K562 (cell line): ENCODE data around the gene ARSK. TPM values are rescaled to one million over a fixed set of nuclear protein-coding genes. Genes with fewer than 3 reads are reported as not detected.

Source experiments
- BRD4 ChIP-seq: fragments of 200-600 bp; sonication (generic); IDR thresholded peaks from 2 replicates; pipeline ENCODE4 v1.6.1; 2017; ENCODE audit warnings: inconsistent platforms
- CTBP1 ChIP-seq: fragments of 450-650 bp; IDR thresholded peaks from 2 replicates; pipeline ENCODE4 v1.6.1; 2016; ENCODE audit warnings: borderline replicate concordance
- FOXJ2 ChIP-seq: fragments of 200-800 bp; sonication (Bioruptor generic); IDR thresholded peaks from 2 replicates; pipeline ENCODE4 v1.6.1; 2016; ENCODE audit warnings: missing genetic modification characterization, missing compliant biosample characterization
- GMEB1 ChIP-seq: fragments of 250-450 bp; sonication (Bioruptor Pico); IDR thresholded peaks from 2 replicates; pipeline ENCODE4 v1.4.0; 2020; ENCODE audit warnings: mild to moderate bottlenecking
- GTF2A2 ChIP-seq: IDR thresholded peaks from 2 replicates; pipeline ENCODE4 v1.6.1; 2016; ENCODE audit warnings: mild to moderate bottlenecking, missing genetic modification characterization, missing compliant biosample characterization
- KLF16 ChIP-seq: IDR thresholded peaks from 2 replicates; pipeline ENCODE4 v1.6.1; 2016; ENCODE audit warnings: antibody characterized with exemption
- MTA2 ChIP-seq: fragments of 450-650 bp; IDR thresholded peaks from 2 replicates; pipeline ENCODE4 v1.6.1; 2016; ENCODE audit warnings: low read depth
- NRF1 ChIP-seq, 2 experiments: fragments of 450-650 bp; IDR thresholded peaks in 1 of 2; conservative IDR thresholded peaks in 1 of 2; 2 replicates each; pipeline ENCODE4 v1.6.1; 2014; ENCODE audit warnings: mild to moderate bottlenecking in 2 of 2
- POLR2A ChIP-seq: fragments of 450-650 bp; conservative IDR thresholded peaks from 2 replicates; pipeline ENCODE4 v1.6.1; 2016
- RBFOX2 ChIP-seq: fragments of 200-400 bp; formaldehyde crosslinking; IDR thresholded peaks from 2 replicates; pipeline ENCODE4 v1.6.1; 2017; ENCODE audit warnings: low read depth, mild to moderate bottlenecking, low read length, moderate library complexity
- RCOR1 ChIP-seq, 2 experiments: IDR thresholded peaks; 2 replicates each; pipeline ENCODE4 v1.6.1; 2012; ENCODE audit warnings: low read depth in 2 of 2, low read length in 2 of 2, borderline replicate concordance in 1 of 2, improper control_type of control experiment in 1 of 2
- SMARCA5 ChIP-seq: fragments of 450-650 bp; IDR thresholded peaks from 2 replicates; pipeline ENCODE4 v1.6.1; 2016
- SNAPC5 ChIP-seq: fragments of 250-450 bp; sonication (Bioruptor Pico); IDR thresholded peaks from 2 replicates; pipeline ENCODE4 v1.8.0; 2021; ENCODE audit warnings: moderate library complexity, mild to moderate bottlenecking, inconsistent platforms
- SPI1 ChIP-seq: IDR thresholded peaks from 2 replicates; pipeline ENCODE4 v1.6.1; 2011; ENCODE audit warnings: low read depth, low read length, control low read depth, borderline replicate concordance
- STAT6 ChIP-seq: sonication (generic); formaldehyde crosslinking; IDR thresholded peaks from 2 replicates; pipeline ENCODE4 v1.8.1; 2023; ENCODE audit warnings: mild to moderate bottlenecking, missing genetic modification reagents
- THRA ChIP-seq: fragments of 450-650 bp; IDR thresholded peaks from 2 replicates; pipeline ENCODE4 v1.6.1; 2017; ENCODE audit warnings: mild to moderate bottlenecking, moderate library complexity
- ZC3H8 ChIP-seq: fragments of 450-650 bp; IDR thresholded peaks from 2 replicates; pipeline ENCODE4 v1.6.1; 2017
- polyA plus RNA-seq, 8 experiments: library from polyadenylated mRNA; depleted of rRNA in 4 of 8; stranded (reverse) in 5 of 8; unstranded in 3 of 8; fragments of >200 nt; fragmentation: Nextera tagmentation in 2 of 8; fragmentation: Illumina TruSeq in 1 of 8; extraction: Ambion mirVana in 2 of 8; extraction: Trizol in 1 of 8; gene quantifications; 2 replicates each; pipeline versions ENCODE4 v1.2.1 to v1.2.3, GENCODE V29; 2011 to 2014; ENCODE audit warnings: inconsistent platforms in 1 of 8, missing spikeins in 1 of 8
- total RNA-seq, 7 experiments: library from RNA; depleted of rRNA in 6 of 7; stranded (reverse); fragments of >200 nt in 6 of 7; fragmentation: Illumina TruSeq in 2 of 7; extraction: Trizol in 2 of 7; gene quantifications; 2 replicates each; pipeline versions ENCODE4 v1.2.1 to v1.2.3, GENCODE V29; 2011 to 2021; ENCODE audit warnings: low replicate concordance in 1 of 7
- TF ChIP-seq, protein P1 (sequence below): sonication (generic); formaldehyde crosslinking; IDR thresholded peaks from 2 replicates; pipeline ENCODE4 v1.8.0; 2022; ENCODE audit warnings: missing genetic modification reagents, mild to moderate bottlenecking, borderline replicate concordance
- TF ChIP-seq, protein P2 (sequence below): fragments of 250-450 bp; sonication (Bioruptor Pico); IDR thresholded peaks from 2 replicates; pipeline ENCODE4 v1.4.0; 2020; ENCODE audit warnings: borderline replicate concordance

ARSK gene
- total and polyA plus RNA-seq, 9 of the 15 experiments (the other 6 are each of a cell fraction or from before 2014, with no cell fraction given), result 2.7 to 9.4 (median 7.1) TPM

DNA sequence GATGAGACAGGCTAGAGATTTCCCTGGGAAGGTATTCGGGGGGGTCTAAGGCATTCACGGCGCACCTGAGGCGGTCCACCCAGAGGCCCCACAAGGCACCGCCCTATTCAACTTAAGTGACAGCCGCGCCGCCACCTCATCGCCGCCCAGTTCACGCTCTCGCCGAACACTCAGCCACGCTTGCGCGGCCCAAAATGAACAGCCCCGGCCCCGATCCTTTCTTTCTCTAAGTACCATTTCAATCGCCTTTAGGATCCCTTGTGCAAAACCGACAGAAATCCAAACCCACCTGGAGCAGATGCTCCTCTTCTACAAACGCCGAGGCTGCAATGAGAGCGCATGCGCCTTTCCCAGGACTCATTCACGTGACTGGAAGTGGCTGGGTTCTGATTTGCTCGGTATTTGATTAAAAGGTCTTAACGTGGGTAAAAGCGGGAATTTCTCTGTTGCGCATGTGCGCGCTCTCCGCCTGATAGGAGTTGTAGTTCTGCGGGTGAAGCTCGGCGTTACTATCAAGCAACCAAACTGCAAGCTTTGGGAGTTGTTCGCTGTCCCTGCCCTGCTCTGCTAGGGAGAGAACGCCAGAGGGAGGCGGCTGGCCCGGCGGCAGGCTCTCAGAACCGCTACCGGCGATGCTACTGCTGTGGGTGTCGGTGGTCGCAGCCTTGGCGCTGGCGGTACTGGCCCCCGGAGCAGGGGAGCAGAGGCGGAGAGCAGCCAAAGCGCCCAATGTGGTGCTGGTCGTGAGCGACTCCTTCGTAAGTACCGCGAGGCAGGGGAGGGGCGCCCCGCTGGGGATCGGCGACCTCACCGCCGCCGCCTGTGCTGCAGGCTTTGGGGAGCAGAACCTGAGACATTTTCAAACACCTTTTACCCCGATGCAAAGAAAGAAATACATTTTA, at the start of gene ARSK, which contains the start of gene SKIC3 (continued):
- TF ChIP-seq ZC3H8 (no peak), RCOR1 (IDR thresholded peaks at IDR 0.05; ENCODE audit: borderline replicate concordance in 1 of 2, low read depth in 2 of 2, low read length in 2 of 2) (peak in 1 of 2 experiments; percentile 68; a peak in 1 of 4 replicates), FOXJ2 (tag) (0 out of 2 replicates have a peak, but pooled peaks have one; percentile 43), CTBP1 (peak; percentile 78), GMEB1 (CRISPR knock-in tag) (0 out of 2 replicates have a peak, but pooled peaks have one; percentile 20), KLF16 (no peak), THRA (no peak), BRD4 (no peak), GTF2A2 (tag) (no peak), SMARCA5 (no peak; the same call in 1 of the 2 replicates), POLR2A (peak; percentile 91), RBFOX2 (peak; percentile 97), NRF1 (conservative IDR thresholded peaks at IDR 0.05 in 1 of 2, IDR thresholded peaks at IDR 0.05 in 1 of 2) (peak; percentile 99), SNAPC5 (CRISPR knock-in tag) (no peak), STAT6 (CRISPR knock-in tag) (no peak), SPI1 (no peak), MTA2 (no peak)
- TF ChIP-seq, protein P1, sequence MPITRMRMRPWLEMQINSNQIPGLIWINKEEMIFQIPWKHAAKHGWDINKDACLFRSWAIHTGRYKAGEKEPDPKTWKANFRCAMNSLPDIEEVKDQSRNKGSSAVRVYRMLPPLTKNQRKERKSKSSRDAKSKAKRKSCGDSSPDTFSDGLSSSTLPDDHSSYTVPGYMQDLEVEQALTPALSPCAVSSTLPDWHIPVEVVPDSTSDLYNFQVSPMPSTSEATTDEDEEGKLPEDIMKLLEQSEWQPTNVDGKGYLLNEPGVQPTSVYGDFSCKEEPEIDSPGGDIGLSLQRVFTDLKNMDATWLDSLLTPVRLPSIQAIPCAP, result peak; percentile 77; the same call in 1 of the 2 replicates
- TF ChIP-seq, protein P2, sequence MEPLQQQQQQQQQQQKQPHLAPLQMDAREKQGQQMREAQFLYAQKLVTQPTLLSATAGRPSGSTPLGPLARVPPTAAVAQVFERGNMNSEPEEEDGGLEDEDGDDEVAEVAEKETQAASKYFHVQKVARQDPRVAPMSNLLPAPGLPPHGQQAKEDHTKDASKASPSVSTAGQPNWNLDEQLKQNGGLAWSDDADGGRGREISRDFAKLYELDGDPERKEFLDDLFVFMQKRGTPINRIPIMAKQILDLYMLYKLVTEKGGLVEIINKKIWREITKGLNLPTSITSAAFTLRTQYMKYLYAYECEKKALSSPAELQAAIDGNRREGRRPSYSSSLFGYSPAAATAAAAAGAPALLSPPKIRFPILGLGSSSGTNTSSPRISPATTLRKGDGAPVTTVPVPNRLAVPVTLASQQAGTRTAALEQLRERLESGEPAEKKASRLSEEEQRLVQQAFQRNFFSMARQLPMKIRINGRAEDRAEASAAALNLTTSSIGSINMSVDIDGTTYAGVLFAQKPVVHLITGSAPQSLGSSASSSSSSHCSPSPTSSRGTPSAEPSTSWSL, result no peak
